ENCODE data around the gene MAMDC4. TPM values are rescaled to one million over a fixed set of nuclear protein-coding genes. Genes with fewer than 3 reads are reported as not detected.

MAMDC4 gene
- total and polyA plus RNA-seq, 12 donors: 0.57 to 30.6 (median 5.3) TPM

DNA sequence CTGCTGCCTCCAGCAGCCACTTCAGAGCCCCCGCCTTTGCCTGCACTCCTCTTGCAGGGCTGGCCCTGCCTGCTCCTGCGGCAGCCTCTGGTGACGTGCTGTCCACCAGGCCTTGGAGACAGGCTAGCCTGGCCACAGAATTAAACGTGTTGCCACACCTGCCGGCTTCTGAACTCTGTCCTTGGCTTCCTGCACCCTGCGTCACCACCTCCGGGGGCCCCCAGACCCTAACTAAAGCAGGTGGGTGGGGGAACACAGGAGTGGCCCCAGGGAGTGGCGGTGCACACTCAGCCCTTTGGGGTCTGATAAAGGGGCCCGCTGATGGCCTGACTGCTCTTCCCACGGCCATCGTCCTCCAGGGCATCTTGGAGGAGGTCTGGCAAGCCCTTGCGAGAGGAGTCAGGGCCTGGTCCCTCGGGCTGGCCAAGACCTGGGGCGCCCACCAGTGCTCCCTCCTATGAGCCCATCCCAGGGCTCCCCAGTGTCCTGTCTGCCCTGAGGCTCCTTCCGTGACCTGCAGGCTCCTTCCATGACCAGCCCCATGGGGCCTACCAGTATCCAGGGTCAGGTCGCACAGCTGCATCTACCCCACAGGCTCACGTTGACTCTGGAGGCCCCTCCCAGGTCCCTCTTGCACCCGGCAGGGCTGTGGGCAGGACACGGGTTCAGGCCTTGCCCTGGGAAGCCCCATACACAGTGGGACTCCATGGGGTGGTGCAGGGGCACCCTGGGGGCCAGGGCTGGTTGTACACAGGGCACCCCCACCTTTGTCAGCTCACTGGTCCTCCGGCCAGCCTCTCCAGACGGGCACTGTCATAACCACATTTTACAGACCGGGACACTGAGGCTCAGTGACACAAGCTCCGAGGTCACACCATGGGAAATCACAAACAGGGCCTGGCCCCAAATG, 1.0 kb upstream of the MAMDC4 start:
- peaks cover 14 to 25% of the 10 kb centered on the region in 2 donors for H3K4me1 ChIP-seq (replicated peaks in 1 of 2)
- H3K27ac ChIP-seq: peak overlapping the region in 1 of 5 donors; percentile 62
- 81 to 86% (median 83%) methylated on average over 9 to 23 of the region's 23 CpGs for WGBS, 4 donors
- no peaks in the 10 kb centered on the region for H3K9me3 ChIP-seq (replicated peaks in 1 of 3)
- no peak overlapping the region for H3K4me3 ChIP-seq
- peaks cover 0 to 10% of the 10 kb centered on the region in 2 donors for H3K36me3 ChIP-seq (replicated peaks in 1 of 2)
- intact Hi-C loops (cut with DNase I): loop anchor here in 1 of 2 donors (10.0 kb wide), 1 partner anchor 94 kb away; the partner anchor contains the start of genes C8G and FBXW5
- peak in 3 of 7 donors; percentile 31 to 40 (median 36) for DNase-seq
- TF ChIP-seq POLR2A (IDR thresholded peaks at IDR 0.05) (no peak), CTCF (IDR thresholded peaks at IDR 0.05) (no peak)
- no peaks in the 10 kb centered on the region for H3K27me3 ChIP-seq

GRCh38 chr9:136852664-136853595, 784 bp downstream of the MAMDC4 start:
- peaks cover 14 to 25% of the 10 kb centered on the region in 2 donors for H3K4me1 ChIP-seq (replicated peaks in 1 of 2)
- TF ChIP-seq CTCF (IDR thresholded peaks at IDR 0.05): no peak
- no peak for TF ChIP-seq POLR2A (IDR thresholded peaks at IDR 0.05)
- intact Hi-C loops (cut with DNase I): loop anchor here in 1 of 2 donors (10.0 kb wide), 1 partner anchor 92 kb away; the partner anchor contains the start of genes C8G and FBXW5
- 80 to 88% (median 86%) methylated on average over 8 to 29 of the region's 29 CpGs for WGBS, 4 donors
- no peak overlapping the region for H3K27ac ChIP-seq
- DNase-seq: peak in 6 of 7 donors; percentile 10 to 52 (median 25)
- H3K27me3 ChIP-seq: no peaks in the 10 kb centered on the region
- H3K4me3 ChIP-seq: no peak overlapping the region
- peaks cover 0 to 10% of the 10 kb centered on the region in 2 donors for H3K36me3 ChIP-seq (replicated peaks in 1 of 2)
- H3K9me3 ChIP-seq (replicated peaks in 1 of 3): no peaks in the 10 kb centered on the region

GRCh38 chr9:136853596-136854112, 1.5 kb downstream of the MAMDC4 start:
- peak in 5 of 7 donors; percentile 21 to 48 (median 25) for DNase-seq
- Histone ChIP-seq H3K36me3 (replicated peaks in 1 of 2) (peaks cover 0 to 10% of the 10 kb centered on the region in 2 donors), H3K27ac (no peak overlapping the region), H3K27me3 (no peaks in the 10 kb centered on the region), H3K9me3 (replicated peaks in 1 of 3) (no peaks in the 10 kb centered on the region), H3K4me1 (replicated peaks in 1 of 2) (peaks cover 14 to 25% of the 10 kb centered on the region in 2 donors), H3K4me3 (no peak overlapping the region)
- TF ChIP-seq POLR2A (IDR thresholded peaks at IDR 0.05) (no peak), CTCF (IDR thresholded peaks at IDR 0.05) (no peak)
- intact Hi-C loops (cut with DNase I): loop anchor here in 1 of 2 donors (10.0 kb wide), 1 partner anchor 91 kb away; the partner anchor contains the start of genes C8G and FBXW5
- 70 to 84% (median 84%) methylated on average over 4 to 18 of the region's 18 CpGs; no CpG with 5 or more reads in 1 of the 4 donors for WGBS, 4 donors

Data from adrenal gland (tissue), 12 donors.